Cardiac muscle cell (in vitro differentiated cells and primary cell): Measurements from ENCODE around the gene SIAH3. TPM values are rescaled to one million over a fixed set of nuclear protein-coding genes. Genes with fewer than 3 reads are reported as not detected.

ENCODE experiments used
- DNase-seq, 2 donors: peaks; one replicate each; pipeline versions ENCODE4 v3.0.0 to v3.0.0-alpha.2; 2010 to 2017; ENCODE audit warnings: low read depth in 1 of 2, low spot score in 1 of 2
- H3K27ac ChIP-seq: fragments of 200-600 bp; sonication (generic); 2 replicates; pipeline ENCODE4 v1.5.1; 2016
- H3K27me3 ChIP-seq: fragments of 200-600 bp; sonication (generic); 2 replicates; pipeline ENCODE4 v1.6.0; 2016; ENCODE audit warnings: control low read depth
- H3K36me3 ChIP-seq: fragments of 200-600 bp; sonication (generic); 2 replicates; pipeline ENCODE4 v1.5.1; 2016; ENCODE audit warnings: control low read depth
- H3K4me1 ChIP-seq: fragments of 200-600 bp; sonication (generic); 2 replicates; pipeline ENCODE4 v1.8.1; 2017; ENCODE audit warnings: low read depth, mild to moderate bottlenecking, mixed run types
- H3K4me3 ChIP-seq: fragments of 200-600 bp; sonication (generic); 2 replicates; pipeline ENCODE4 v1.5.1; 2016; ENCODE audit warnings: mild to moderate bottlenecking
- H3K9me3 ChIP-seq: fragments of 200-600 bp; sonication (generic); 2 replicates; pipeline ENCODE4 v1.5.1; 2017; ENCODE audit warnings: low read depth, mild to moderate bottlenecking, control low read depth
- polyA plus RNA-seq: library from polyadenylated mRNA; unstranded; fragments of >200 nt; fragmentation: Nextera tagmentation; extraction: Ambion mirVana; gene quantifications from 2 replicates; pipeline ENCODE4 v1.2.1, GENCODE V29; 2016
- total RNA-seq: library from RNA; depleted of rRNA; stranded (reverse); fragments of >200 nt; gene quantifications from 2 replicates; pipeline ENCODE4 v1.2.3, GENCODE V29; 2016
- TF ChIP-seq, protein P1 (sequence below): IDR thresholded peaks from 2 replicates; pipeline ENCODE4 v1.5.1; 2012; ENCODE audit warnings: low read depth, mild to moderate bottlenecking, low read length

SIAH3 gene
- total and polyA plus RNA-seq, 2 experiments from 2014 or later: 1.3 to 3.9 TPM

DNA sequence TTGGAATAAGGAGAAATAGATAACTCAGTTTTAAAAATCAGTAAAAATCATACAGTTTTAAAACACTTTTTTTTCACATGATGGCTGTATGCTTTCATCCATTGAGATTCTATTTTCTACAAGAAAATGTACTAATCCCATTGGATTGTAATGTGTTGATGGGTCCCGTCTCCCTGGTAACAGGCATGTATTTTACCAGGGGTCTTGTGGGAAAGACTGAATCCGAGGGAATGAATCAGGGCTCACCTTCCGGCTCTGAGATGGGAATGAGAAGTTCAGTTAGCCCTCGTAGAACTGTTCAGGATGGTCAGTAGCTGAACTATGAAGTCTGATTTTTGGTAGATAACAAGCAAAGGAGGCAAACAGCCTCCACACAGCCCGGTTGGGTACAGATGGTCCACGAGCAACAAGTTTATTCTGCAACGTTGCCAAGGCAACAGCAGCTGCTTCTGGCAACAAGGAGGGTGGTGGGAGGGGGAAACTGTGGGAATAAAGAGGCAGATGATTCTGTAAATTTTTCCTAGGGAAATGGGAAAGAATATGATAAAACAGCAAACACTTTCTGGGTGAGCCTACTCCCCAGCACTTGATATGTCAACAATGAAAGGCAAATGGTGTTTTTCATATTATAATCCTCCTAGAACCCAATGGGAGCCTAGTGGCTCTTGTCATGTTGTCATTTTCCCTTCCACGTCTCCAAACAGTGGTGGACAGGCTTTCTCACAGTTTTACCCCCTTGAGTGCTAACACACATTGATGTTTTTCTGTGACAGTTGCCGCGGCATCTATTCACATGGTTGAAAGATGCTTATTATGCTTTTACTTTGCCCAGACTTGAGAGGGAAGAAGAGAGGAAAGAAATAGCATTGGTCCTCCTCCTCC lies 12.4 kb upstream of the SIAH3 start:
- Histone ChIP-seq H3K9me3 (no peaks in the 10 kb centered on the region), H3K36me3 (no peaks in the 10 kb centered on the region), H3K4me1 (peaks cover 8% of the 10 kb centered on the region), H3K27me3 (no peaks in the 10 kb centered on the region), H3K4me3 (no peak overlapping the region), H3K27ac (no peak overlapping the region)
- TF ChIP-seq, protein P1, sequence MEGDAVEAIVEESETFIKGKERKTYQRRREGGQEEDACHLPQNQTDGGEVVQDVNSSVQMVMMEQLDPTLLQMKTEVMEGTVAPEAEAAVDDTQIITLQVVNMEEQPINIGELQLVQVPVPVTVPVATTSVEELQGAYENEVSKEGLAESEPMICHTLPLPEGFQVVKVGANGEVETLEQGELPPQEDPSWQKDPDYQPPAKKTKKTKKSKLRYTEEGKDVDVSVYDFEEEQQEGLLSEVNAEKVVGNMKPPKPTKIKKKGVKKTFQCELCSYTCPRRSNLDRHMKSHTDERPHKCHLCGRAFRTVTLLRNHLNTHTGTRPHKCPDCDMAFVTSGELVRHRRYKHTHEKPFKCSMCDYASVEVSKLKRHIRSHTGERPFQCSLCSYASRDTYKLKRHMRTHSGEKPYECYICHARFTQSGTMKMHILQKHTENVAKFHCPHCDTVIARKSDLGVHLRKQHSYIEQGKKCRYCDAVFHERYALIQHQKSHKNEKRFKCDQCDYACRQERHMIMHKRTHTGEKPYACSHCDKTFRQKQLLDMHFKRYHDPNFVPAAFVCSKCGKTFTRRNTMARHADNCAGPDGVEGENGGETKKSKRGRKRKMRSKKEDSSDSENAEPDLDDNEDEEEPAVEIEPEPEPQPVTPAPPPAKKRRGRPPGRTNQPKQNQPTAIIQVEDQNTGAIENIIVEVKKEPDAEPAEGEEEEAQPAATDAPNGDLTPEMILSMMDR: no peak
- DNase-seq: no peak

DNA sequence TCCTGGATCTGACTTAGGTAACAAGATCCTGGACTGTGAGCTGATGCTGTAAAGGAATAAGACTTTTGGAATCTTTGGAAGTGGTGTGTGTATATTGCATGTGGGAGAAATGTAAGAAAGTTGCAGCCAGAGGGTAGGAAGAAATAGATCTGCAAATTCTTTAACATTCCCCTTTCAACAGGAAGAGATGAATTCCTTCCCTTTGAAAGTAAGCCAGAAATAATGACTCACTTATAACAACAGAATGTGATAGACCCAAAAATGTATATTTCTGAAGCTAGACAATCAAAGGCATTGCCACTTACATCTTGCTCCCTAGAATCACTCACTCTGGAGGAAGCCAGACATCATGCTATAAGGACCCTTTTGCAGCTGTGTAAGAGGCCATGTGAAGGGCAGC lies 9.8 kb upstream of the SIAH3 start:
- Histone ChIP-seq H3K27me3 (no peaks in the 10 kb centered on the region), H3K36me3 (no peaks in the 10 kb centered on the region), H3K9me3 (no peaks in the 10 kb centered on the region), H3K27ac (no peak overlapping the region), H3K4me3 (no peak overlapping the region), H3K4me1 (no peaks in the 10 kb centered on the region)
- TF ChIP-seq, protein P1: no peak
- DNase-seq: no peak

DNA sequence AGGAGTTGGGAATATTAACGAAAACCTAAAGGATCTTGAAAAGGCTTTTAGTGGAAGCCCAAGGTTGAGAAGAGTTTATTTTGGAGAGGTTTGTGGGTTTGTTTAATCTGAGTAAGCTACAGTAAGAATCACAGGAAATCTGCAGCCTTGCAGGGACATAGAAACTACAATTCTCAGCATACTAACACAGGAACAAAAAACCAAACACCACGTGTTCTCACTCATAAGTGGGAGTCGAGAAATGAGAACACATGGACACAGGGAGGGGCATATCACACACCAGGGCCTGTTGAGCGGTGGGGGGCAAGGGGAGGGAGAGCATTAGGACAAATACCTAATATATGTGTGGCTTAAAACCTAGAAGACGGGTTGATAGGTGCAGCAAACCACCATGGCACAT lies 8.7 kb upstream of the SIAH3 start:
- Histone ChIP-seq H3K4me3 (no peak overlapping the region), H3K27me3 (no peaks in the 10 kb centered on the region), H3K4me1 (no peaks in the 10 kb centered on the region), H3K9me3 (no peaks in the 10 kb centered on the region), H3K27ac (no peak overlapping the region), H3K36me3 (no peaks in the 10 kb centered on the region)
- TF ChIP-seq, protein P1: no peak
- no peak for DNase-seq

DNA sequence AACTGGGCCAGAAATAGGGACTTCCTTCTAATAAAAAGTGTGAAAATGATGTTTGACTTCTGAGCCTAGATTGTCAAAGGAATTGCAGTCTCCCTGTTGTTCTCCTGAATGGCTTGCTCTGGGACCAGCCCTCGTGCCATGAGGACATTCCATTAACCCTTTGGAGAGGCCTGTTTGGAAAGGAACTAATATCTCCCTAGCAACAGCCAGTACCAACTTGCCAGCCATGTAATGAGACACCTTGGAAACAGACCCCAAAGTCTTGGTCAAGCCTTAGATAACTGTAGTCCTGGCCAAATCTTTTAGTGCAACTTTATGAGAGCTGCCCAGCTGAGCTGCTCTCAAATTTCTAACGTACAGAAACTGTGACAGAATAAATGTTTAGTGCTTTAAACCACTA lies 8.2 kb upstream of the SIAH3 start:
- H3K27ac ChIP-seq: no peak overlapping the region
- DNase-seq: peak in 1 of 2 donors; percentile 24

DNA sequence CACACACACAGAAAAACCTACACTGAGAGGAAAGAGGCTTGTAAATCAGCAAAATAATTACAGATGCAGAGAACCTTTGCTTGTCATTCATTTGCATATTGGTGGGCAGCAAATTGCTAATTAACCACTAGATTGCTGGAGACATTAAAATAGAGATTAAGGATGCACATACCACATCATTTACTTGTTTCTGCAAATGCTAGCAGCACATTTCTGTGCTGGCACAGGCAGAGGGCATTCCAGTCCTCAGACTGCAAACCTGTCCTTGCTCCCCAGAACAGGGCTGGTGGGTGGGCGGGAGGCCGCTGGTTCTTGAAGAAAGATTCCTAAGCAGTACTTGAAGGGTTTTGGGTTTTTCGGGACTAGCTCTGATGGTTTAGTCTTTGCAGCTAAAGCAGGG lies 941 bp upstream of the SIAH3 start:
- Histone ChIP-seq H3K4me3 (no peak overlapping the region), H3K9me3 (no peaks in the 10 kb centered on the region), H3K36me3 (no peaks in the 10 kb centered on the region), H3K27me3 (peaks cover 9% of the 10 kb centered on the region), H3K27ac (no peak overlapping the region), H3K4me1 (peaks cover 17% of the 10 kb centered on the region)
- TF ChIP-seq, protein P1: no peak
- DNase-seq: no peak

More for the DNA sequence above, 8.2 kb upstream of the SIAH3 start:
- Histone ChIP-seq H3K4me3 (no peak overlapping the region), H3K4me1 (no peaks in the 10 kb centered on the region), H3K27me3 (no peaks in the 10 kb centered on the region), H3K9me3 (no peaks in the 10 kb centered on the region), H3K36me3 (no peaks in the 10 kb centered on the region)
- TF ChIP-seq, protein P1: no peak
